Motor neuron (in vitro differentiated cells): ENCODE data around the gene OPCML. TPM values are rescaled to one million over a fixed set of nuclear protein-coding genes. Genes with fewer than 3 reads are reported as not detected.

Experiments
- ATAC-seq, 8 experiments: fragments of 200-7000 bp; cut with Tn5 transposase; replicated peaks in 6 of 8; 2 replicates each; pipeline ENCODE4 v1.8.0; 2021; ENCODE audit warnings: mild to moderate bottlenecking in 8 of 8, moderate library complexity in 8 of 8
- H3K27ac ChIP-seq, 2 donors: fragments of 250-450 bp; sonication (Bioruptor Pico); 2 replicates each; pipeline ENCODE4 v1.9.0; 2021; ENCODE audit warnings: antibody characterized with exemption in 2 of 2, mild to moderate bottlenecking in 2 of 2, moderate library complexity in 1 of 2
- H3K4me1 ChIP-seq, 2 donors: fragments of 250-450 bp; sonication (Bioruptor Pico); replicated peaks in 1 of 2; 2 replicates each; pipeline ENCODE4 v1.6.1; 2021; ENCODE audit warnings: antibody characterized with exemption in 2 of 2, mild to moderate bottlenecking in 2 of 2, moderate library complexity in 1 of 2
- H3K4me3 ChIP-seq, 5 donors: fragments of 250-450 bp; sonication (Bioruptor Pico); 2 replicates each; pipeline ENCODE4 v1.9.0; 2021; ENCODE audit warnings: antibody characterized with exemption in 5 of 5, mild to moderate bottlenecking in 5 of 5, moderate library complexity in 4 of 5
- WGBS, 10 experiments: fragments of 450-650 bp; shearing (Covaris generic); methylation state at CpG; one replicate each; pipeline ENCODE4 v1.0.0; 2022; 5-methylcytosine and 5-hydroxymethylcytosine counted together
- in situ Hi-C, 9 experiments: fragments of 400-800 bp; cut with MboI; loops; one replicate each; pipeline ENCODE4 v1.15.0; 2021; ENCODE audit warnings: low sequenced_read_pairs in 9 of 9, low pct_unique_long_range_greater_than_20kb in 2 of 9; ENCODE audit not compliant: unreplicated experiment in 9 of 9
- total RNA-seq, 8 experiments: library from RNA; unstranded; fragments of 300-600 nt; gene quantifications; 2 replicates each; pipeline versions ENCODE4 v1.2.3 to v1.2.4, GENCODE V29; 2022

OPCML gene
- total RNA-seq, 8 experiments from 2014 or later, result 0.40 to 20.1 (median 7.2) TPM

GRCh38 chr11:133197425-133197824 lies 334.9 kb downstream of the OPCML start:
- WGBS, 10 experiments, result 0 to 94% (median 70%) methylated on average over 1 to 4 of the region's 4 CpGs; no CpG with 5 or more reads in 2 of the 10 experiments
- Histone ChIP-seq H3K27ac (no peak overlapping the region), H3K4me1 (peaks cover 12 to 19% of the 10 kb centered on the region in 2 donors), H3K4me3 (no peak overlapping the region)
- peak in 5 of 8 experiments; percentile 71 to 81 (median 77) for ATAC-seq
- in situ Hi-C loops, result no loop called here

GRCh38 chr11:133191931-133192330 lies 340.4 kb downstream of the OPCML start:
- Histone ChIP-seq H3K4me3 (no peak overlapping the region), H3K4me1 (peaks cover 9 to 12% of the 10 kb centered on the region in 2 donors), H3K27ac (no peak overlapping the region)
- in situ Hi-C loops, result no loop called here
- WGBS, 10 experiments, result 0 to 100% (median 30%) methylated on average over 1 of the region's 1 CpG; no CpG with 5 or more reads in 4 of the 10 experiments
- ATAC-seq, result no peak

DNA sequence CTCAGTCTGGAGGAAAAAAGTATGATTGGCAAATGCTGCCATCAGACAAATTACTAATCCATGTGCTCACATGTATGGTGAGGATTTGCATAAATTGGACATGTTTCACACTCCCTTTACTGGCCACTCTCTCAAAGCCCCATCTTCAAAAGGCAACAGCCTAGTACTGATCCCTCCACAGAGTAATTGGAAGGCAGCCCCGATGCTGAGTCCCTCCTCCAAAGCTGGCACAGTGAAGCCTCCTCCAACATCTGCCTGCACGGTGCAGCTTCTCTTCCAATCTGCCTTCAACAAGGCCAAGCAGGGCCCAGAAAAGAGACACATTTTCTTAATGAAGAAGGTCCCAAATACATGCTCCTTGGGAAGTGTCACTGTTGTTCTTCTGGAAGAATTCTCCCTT lies 350.6 kb downstream of the OPCML start:
- no peak for ATAC-seq
- Histone ChIP-seq H3K27ac (no peak overlapping the region), H3K4me3 (no peak overlapping the region), H3K4me1 (peaks cover 0 to 4% of the 10 kb centered on the region in 2 donors)
- WGBS, 10 experiments, result 0 to 89% (median 40%) methylated on average over 1 to 2 of the region's 2 CpGs; no CpG with 5 or more reads in 6 of the 10 experiments
- in situ Hi-C loops, result no loop called here

DNA sequence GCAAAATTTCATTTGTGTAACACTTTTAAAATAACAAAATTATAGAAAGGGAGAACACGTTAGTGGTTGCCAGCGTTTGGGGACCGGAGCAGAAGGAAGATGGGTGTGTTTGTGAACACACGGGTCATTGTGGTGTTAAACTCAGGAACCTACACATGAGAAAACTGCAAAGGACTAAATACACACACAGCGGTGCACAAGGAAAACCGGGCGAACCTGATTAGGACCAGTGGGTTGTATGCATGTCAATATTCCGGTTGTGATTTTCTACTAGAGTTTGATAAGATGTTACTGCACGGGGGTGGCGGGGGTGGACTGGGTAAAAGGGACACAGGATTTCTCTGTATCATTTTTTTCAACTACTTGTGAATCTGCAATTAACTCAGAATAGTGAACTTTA lies 351.2 kb downstream of the OPCML start:
- in situ Hi-C loops, result no loop called here
- 32 to 98% (median 80%) methylated on average over 2 to 8 of the region's 10 CpGs; no CpG with 5 or more reads in 1 of the 10 experiments for WGBS, 10 experiments
- peaks cover 0 to 4% of the 10 kb centered on the region in 2 donors for H3K4me1 ChIP-seq
- H3K4me3 ChIP-seq, result no peak overlapping the region
- no peak overlapping the region for H3K27ac ChIP-seq
- ATAC-seq, result no peak

DNA sequence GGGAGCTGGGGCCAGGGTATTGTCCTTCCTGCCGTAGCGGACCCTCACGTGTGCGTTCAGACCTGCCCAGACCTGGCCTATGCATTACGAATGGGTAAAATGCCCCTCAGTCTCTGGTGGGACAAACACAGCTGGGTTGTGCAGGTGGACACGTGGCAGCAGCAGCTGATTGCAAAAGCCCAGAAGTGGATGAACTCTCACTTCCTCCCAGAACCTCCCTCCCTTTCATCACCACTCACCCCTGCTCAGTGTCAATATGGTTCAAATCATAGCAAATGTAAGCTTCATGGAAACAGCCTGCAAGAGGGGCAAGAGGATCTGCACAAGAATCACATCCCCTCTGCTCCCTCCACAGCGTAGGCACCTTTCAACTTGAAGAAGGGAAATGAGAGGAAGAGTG lies 352.1 kb downstream of the OPCML start:
- no peak overlapping the region for H3K4me3 ChIP-seq
- peaks cover 5 to 7% of the 10 kb centered on the region in 2 donors for H3K4me1 ChIP-seq
- in situ Hi-C loops, result no loop called here
- 16 to 100% (median 60%) methylated on average over 1 to 6 of the region's 7 CpGs; no CpG with 5 or more reads in 5 of the 10 experiments for WGBS, 10 experiments
- ATAC-seq, result no peak
- H3K27ac ChIP-seq, result no peak overlapping the region

DNA sequence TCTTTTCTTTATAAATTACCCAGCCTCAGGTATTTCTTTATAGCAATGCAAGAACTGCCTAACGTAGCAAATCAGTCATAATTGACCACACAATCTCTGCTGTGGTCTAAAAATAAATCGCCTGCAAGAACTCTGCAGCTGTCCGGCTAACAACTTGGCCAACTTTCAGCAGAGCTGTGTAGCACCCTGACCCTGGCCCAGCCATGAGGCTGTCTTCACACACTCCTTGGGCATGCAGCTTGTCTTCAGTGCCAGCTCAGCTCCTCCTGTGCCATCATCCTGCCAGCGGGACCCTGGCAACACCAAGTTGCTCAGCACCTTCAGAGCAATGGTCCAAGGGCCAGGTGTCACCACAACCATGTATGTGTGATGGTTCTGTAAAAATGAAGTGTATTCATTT lies 355.6 kb downstream of the OPCML start:
- WGBS, 10 experiments, result 0 to 100% (median 76%) methylated on average over 1 to 4 of the region's 4 CpGs; no CpG with 5 or more reads in 4 of the 10 experiments
- Histone ChIP-seq H3K4me1 (peaks cover 23 to 32% of the 10 kb centered on the region in 2 donors), H3K27ac (no peak overlapping the region), H3K4me3 (no peak overlapping the region)
- in situ Hi-C loops, result no loop called here
- ATAC-seq, result no peak

GRCh38 chr11:133175103-133175502 lies 357.2 kb downstream of the OPCML start:
- no peak overlapping the region for H3K4me3 ChIP-seq
- peaks cover 36 to 42% of the 10 kb centered on the region in 2 donors for H3K4me1 ChIP-seq
- H3K27ac ChIP-seq, result no peak overlapping the region
- ATAC-seq, result no peak
- in situ Hi-C loops, result no loop called here
- 14 to 88% (median 56%) methylated on average over 2 of the region's 2 CpGs; no CpG with 5 or more reads in 1 of the 10 experiments for WGBS, 10 experiments

DNA sequence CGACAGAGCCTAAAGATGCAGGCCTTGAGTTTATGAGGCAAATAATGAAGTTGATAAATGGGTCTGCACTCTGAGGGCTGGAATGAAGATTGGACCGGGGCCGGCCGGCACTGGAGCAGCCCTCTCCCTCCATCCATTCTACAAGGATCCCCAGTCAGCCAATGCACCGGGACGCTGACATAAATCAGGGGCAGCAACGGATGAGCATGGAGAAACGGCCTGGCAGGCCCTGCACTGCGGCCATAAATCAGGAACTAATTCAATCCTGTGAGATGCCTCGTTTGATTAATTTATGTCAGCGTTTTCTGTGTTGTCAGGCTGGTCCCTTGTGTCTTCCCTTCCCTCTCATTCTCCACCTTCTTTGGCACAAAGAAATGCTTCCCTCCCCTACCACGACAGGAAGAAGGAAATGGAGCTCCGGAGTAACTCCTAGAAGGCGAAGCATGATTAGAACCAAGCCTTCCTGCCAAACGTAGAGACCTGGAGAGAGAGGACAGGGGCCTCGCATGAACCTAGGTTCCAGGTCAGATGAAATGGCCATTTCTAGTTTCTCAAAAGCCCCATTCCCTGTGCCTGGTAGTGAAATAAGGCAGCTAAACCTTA lies 358.4 kb downstream of the OPCML start:
- peaks cover 41 to 48% of the 10 kb centered on the region in 2 donors for H3K4me1 ChIP-seq
- no peak overlapping the region for H3K4me3 ChIP-seq
- 17 to 75% (median 40%) methylated on average over 2 to 11 of the region's 16 CpGs; no CpG with 5 or more reads in 1 of the 10 experiments for WGBS, 10 experiments
- H3K27ac ChIP-seq, result peak overlapping the region; percentile 19 to 33
- in situ Hi-C loops, result no loop called here
- peak in 5 of 8 experiments; percentile 96 to 99 (median 98) for ATAC-seq

DNA sequence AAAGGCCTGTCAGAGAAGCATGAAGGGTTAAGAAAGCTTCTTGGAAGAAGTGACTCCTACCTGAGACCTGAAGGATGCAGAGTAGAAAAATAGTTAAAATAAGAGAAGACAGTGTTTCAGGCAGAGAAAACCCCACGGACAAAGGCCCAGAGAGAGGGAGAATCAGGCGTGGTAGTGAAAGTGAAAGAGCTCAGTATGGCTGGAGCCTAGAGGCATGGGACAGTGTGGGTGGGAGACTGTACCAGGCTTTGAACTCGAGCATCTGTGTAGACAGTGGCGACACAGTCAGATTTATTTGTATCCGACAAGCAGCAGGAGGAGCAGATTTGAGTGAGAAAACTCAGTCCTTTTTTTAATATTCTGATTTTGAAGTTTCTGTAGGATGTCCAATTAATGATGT lies 360.0 kb downstream of the OPCML start:
- in situ Hi-C loops, result no loop called here
- no peak overlapping the region for H3K27ac ChIP-seq
- ATAC-seq, result peak in 3 of 8 experiments; percentile 49 to 68 (median 54)
- H3K4me1 ChIP-seq, result peaks cover 37 to 49% of the 10 kb centered on the region in 2 donors
- no peak overlapping the region for H3K4me3 ChIP-seq
- WGBS, 10 experiments, result 7 to 94% (median 79%) methylated on average over 2 to 5 of the region's 5 CpGs; no CpG with 5 or more reads in 2 of the 10 experiments

DNA sequence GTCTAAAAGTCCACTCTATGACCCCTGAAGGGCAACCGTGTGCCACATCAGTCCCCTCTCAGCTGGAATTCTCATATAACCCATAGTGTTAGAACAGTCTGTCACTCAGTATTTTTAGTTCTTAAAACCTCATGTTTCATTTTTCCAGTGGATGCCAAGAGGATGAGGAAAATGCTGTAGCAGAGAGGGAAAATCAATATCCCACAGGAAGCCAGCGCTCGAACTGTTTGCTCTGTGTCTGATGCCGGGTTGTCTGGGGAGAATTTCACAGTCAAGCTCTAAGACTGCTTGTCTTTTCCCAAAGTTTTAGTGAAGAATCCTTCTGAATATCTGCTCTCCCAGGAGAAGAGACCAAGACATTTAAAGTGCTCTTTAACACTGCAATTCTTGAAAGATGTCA lies 360.9 kb downstream of the OPCML start:
- 11 to 100% (median 77%) methylated on average over 3 to 4 of the region's 4 CpGs; no CpG with 5 or more reads in 3 of the 10 experiments for WGBS, 10 experiments
- ATAC-seq, result no peak

DNA sequence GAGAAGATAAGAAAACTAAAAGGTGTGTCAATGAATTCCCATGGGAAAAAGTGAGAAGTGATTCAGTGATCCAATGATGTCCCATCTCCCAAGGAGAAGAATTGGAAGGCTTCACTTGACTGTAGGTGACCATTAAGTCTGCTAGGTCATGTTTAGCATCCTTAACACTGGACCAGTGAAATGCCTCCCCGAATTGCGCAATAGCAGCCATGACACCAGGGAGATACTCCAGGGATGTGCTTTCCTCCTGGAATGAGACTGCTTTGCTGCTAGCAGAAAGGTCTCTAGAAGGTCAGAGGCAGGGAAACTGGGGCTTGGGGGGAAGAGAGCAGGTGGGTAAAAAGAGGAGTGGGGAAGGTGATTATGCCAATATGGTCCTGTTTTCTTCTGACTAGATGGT lies 364.3 kb downstream of the OPCML start:
- ATAC-seq, result no peak
- no peak overlapping the region for H3K4me3 ChIP-seq
- WGBS, 10 experiments, result 20 to 100% (median 63%) methylated on average over 2 of the region's 2 CpGs; no CpG with 5 or more reads in 4 of the 10 experiments
- in situ Hi-C loops, result no loop called here
- H3K27ac ChIP-seq, result no peak overlapping the region
- H3K4me1 ChIP-seq, result peaks cover 48 to 62% of the 10 kb centered on the region in 2 donors

More for the DNA sequence above, 360.9 kb downstream of the OPCML start:
- H3K27ac ChIP-seq, result no peak overlapping the region
- in situ Hi-C loops, result no loop called here
- H3K4me1 ChIP-seq, result peaks cover 44 to 59% of the 10 kb centered on the region in 2 donors
- no peak overlapping the region for H3K4me3 ChIP-seq

- WGBS, 10 experiments, result 20 to 100% (median 36%) methylated on average over 1 to 3 of the region's 3 CpGs; no CpG with 5 or more reads in 6 of the 10 experiments
- no peak overlapping the region for H3K27ac ChIP-seq
- H3K4me1 ChIP-seq, result peaks cover 40 to 48% of the 10 kb centered on the region in 2 donors
- no peak overlapping the region for H3K4me3 ChIP-seq
- ATAC-seq, result peak in 5 of 8 experiments; percentile 47 to 85 (median 82)
- in situ Hi-C loops, result no loop called here
These were observed 365.6 kb downstream of the OPCML start for GRCh38 chr11:133166662-133167061.

- 29 to 100% (median 53%) methylated on average over 1 to 6 of the region's 7 CpGs; no CpG with 5 or more reads in 3 of the 10 experiments for WGBS, 10 experiments
- Histone ChIP-seq H3K4me3 (no peak overlapping the region), H3K4me1 (peaks cover 27 to 40% of the 10 kb centered on the region in 2 donors), H3K27ac (no peak overlapping the region)
- ATAC-seq, result peak in 6 of 8 experiments; percentile 18 to 62 (median 57)
- in situ Hi-C loops, result no loop called here
These were observed 367.3 kb downstream of the OPCML start for GRCh38 chr11:133164986-133165385.
